MM.1S (cell line): ENCODE results near the gene PRKAR2B.

Experiments used
- DNase-seq: peaks from one replicate; pipeline ENCODE4 v3.0.0-alpha.2; 2015
- H2AFZ ChIP-seq: fragments of 300-600 bp; sonication (generic); 2 replicates; pipeline ENCODE4 v1.6.0; 2016; ENCODE audit warnings: antibody characterized with exemption, low read length
- H3F3A ChIP-seq: fragments of 300-600 bp; sonication (generic); 2 replicates; pipeline ENCODE4 v1.6.1; 2016; ENCODE audit warnings: mild to moderate bottlenecking, antibody characterized with exemption, low read length, moderate library complexity, mixed read lengths; ENCODE audit not compliant: insufficient read depth
- H3K27ac ChIP-seq: fragments of 300-600 bp; sonication (generic); 2 replicates; pipeline ENCODE4 v1.5.1; 2016; ENCODE audit warnings: mild to moderate bottlenecking, low read length
- H3K27me3 ChIP-seq: fragments of 300-600 bp; sonication (generic); replicated peaks from 2 replicates; pipeline ENCODE4 v1.6.0; 2016; ENCODE audit warnings: low read length; ENCODE audit not compliant: insufficient read depth
- H3K36me3 ChIP-seq: fragments of 300-600 bp; sonication (generic); replicated peaks from 2 replicates; pipeline ENCODE4 v1.6.1; 2016; ENCODE audit warnings: mild to moderate bottlenecking, low read length, mixed read lengths; ENCODE audit not compliant: insufficient read depth
- H3K4me1 ChIP-seq: fragments of 300-600 bp; sonication (generic); 2 replicates; pipeline ENCODE4 v1.6.1; 2016; ENCODE audit warnings: low read length, mixed read lengths
- H3K4me2 ChIP-seq: fragments of 300-600 bp; sonication (generic); 2 replicates; pipeline ENCODE4 v1.6.0; 2016; ENCODE audit warnings: low read depth, low read length
- H3K4me3 ChIP-seq: fragments of 300-600 bp; sonication (generic); 2 replicates; pipeline ENCODE4 v1.5.1; 2016; ENCODE audit warnings: low read length, mixed read lengths
- H3K79me2 ChIP-seq: fragments of 300-600 bp; sonication (generic); 2 replicates; pipeline ENCODE4 v1.6.1; 2016; ENCODE audit warnings: mixed run types, low read length, mixed read lengths
- H3K9ac ChIP-seq: fragments of 300-600 bp; sonication (generic); 2 replicates; pipeline ENCODE4 v1.6.1; 2016; ENCODE audit warnings: low read length, mixed read lengths
- H3K9me2 ChIP-seq: fragments of 300-600 bp; sonication (generic); replicated peaks from 2 replicates; pipeline ENCODE4 v1.6.1; 2016; ENCODE audit warnings: mild to moderate bottlenecking, low read length, mixed read lengths; ENCODE audit not compliant: insufficient read depth
- H3K9me3 ChIP-seq: fragments of 300-600 bp; sonication (generic); replicated peaks from 2 replicates; pipeline ENCODE4 v1.6.1; 2016; ENCODE audit warnings: mild to moderate bottlenecking, low read length, mixed read lengths; ENCODE audit not compliant: insufficient read depth
- H4K20me1 ChIP-seq: fragments of 300-600 bp; sonication (generic); 2 replicates; pipeline ENCODE4 v1.6.1; 2016; ENCODE audit warnings: mild to moderate bottlenecking, low read length, moderate library complexity, mixed read lengths; ENCODE audit not compliant: insufficient read depth
- EZH2 ChIP-seq: fragments of 300-600 bp; sonication (generic); optimal IDR thresholded peaks from 2 replicates; pipeline ENCODE3; 2017; ENCODE audit warnings: low read depth, mild to moderate bottlenecking, antibody characterized with exemption, low read length, mixed read lengths
- EZH2phosphoT487 ChIP-seq: fragments of 300-600 bp; sonication (generic); IDR thresholded peaks from 2 replicates; pipeline ENCODE4 v1.6.1; 2018; ENCODE audit warnings: antibody characterized with exemption, low read length
- TF ChIP-seq, protein P1 (sequence below): fragments of 300-600 bp; sonication (generic); IDR thresholded peaks from 2 replicates; pipeline ENCODE4 v1.5.1; 2016; ENCODE audit warnings: antibody characterized with exemption, low read length, mixed read lengths

The PRKAR2B gene

GRCh38 chr7:107203607-107204006, 159.1 kb downstream of the PRKAR2B start:
- Histone ChIP-seq H3F3A (no peaks in the 10 kb centered on the region), H3K4me3 (no peak overlapping the region), H4K20me1 (no peaks in the 10 kb centered on the region), H2AFZ (no peak overlapping the region), H3K9me3 (no peaks in the 10 kb centered on the region), H3K27me3 (no peaks in the 10 kb centered on the region), H3K4me2 (no peak overlapping the region), H3K79me2 (no peaks in the 10 kb centered on the region), H3K36me3 (0 out of 2 replicates have a peak, but pooled peaks cover 9% of the 10 kb centered on the region), H3K9me2 (no peaks in the 10 kb centered on the region), H3K9ac (no peak overlapping the region), H3K27ac (no peak overlapping the region), H3K4me1 (peaks cover 12% of the 10 kb centered on the region)
- TF ChIP-seq, protein P1, sequence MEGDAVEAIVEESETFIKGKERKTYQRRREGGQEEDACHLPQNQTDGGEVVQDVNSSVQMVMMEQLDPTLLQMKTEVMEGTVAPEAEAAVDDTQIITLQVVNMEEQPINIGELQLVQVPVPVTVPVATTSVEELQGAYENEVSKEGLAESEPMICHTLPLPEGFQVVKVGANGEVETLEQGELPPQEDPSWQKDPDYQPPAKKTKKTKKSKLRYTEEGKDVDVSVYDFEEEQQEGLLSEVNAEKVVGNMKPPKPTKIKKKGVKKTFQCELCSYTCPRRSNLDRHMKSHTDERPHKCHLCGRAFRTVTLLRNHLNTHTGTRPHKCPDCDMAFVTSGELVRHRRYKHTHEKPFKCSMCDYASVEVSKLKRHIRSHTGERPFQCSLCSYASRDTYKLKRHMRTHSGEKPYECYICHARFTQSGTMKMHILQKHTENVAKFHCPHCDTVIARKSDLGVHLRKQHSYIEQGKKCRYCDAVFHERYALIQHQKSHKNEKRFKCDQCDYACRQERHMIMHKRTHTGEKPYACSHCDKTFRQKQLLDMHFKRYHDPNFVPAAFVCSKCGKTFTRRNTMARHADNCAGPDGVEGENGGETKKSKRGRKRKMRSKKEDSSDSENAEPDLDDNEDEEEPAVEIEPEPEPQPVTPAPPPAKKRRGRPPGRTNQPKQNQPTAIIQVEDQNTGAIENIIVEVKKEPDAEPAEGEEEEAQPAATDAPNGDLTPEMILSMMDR = no peak
- no peak for TF ChIP-seq EZH2phosphoT487
- no peak for DNase-seq

DNA sequence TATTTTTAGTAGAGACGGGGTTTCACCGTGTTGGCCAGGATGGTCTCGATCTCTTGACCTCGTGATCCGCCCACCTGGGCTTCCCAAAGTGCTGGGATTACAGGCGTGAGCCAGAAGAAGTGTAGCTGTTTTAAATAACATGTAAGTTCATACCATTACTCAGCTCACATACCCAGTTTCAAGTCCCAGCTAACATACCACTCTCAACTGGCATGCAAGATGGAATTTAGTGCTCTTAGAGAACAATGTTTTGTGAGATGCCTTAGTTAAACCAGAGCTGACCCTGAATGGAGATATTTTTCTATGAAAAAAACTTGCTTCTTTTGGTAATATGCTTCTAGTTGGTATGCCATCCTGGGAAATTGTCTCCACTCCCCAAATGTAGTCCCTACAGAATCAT, 161.6 kb downstream of the PRKAR2B start:
- Histone ChIP-seq H3K27ac (no peak overlapping the region), H3K79me2 (no peaks in the 10 kb centered on the region), H4K20me1 (no peaks in the 10 kb centered on the region), H3K4me1 (peaks cover 13% of the 10 kb centered on the region), H3K9me2 (no peaks in the 10 kb centered on the region), H3K9ac (no peak overlapping the region), H3K36me3 (0 out of 2 replicates have a peak, but pooled peaks cover 9% of the 10 kb centered on the region), H3K27me3 (no peaks in the 10 kb centered on the region), H3F3A (no peaks in the 10 kb centered on the region), H3K9me3 (no peaks in the 10 kb centered on the region), H2AFZ (no peak overlapping the region), H3K4me3 (no peak overlapping the region), H3K4me2 (no peak overlapping the region)
- TF ChIP-seq, protein P1 = no peak
- no peak for TF ChIP-seq EZH2phosphoT487
- DNase-seq = no peak

DNA sequence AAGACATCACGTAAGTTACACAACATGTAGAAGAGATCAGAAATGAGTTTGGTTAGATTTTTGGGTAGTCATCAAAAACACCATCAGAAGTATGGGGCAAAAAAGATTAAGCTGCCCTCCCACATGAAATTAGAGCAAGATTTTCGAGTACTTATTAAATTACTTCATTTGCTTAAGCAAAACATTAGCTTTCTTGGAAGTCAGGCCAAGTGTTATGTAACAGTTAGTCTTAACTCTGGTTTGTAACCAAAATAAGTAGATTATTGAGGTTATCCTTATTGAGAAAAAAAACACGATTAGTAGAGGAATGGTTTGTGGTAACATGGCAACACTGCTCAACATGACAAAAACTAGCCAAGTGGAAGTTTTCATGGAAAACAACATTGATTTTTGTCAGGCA, 162.2 kb downstream of the PRKAR2B start:
- no peak overlapping the region for H3K4me3 ChIP-seq
- TF ChIP-seq, protein P1 = no peak
- TF ChIP-seq EZH2 = no peak
- H3K9me3 ChIP-seq = no peaks in the 10 kb centered on the region

More for the DNA sequence above, 162.2 kb downstream of the PRKAR2B start:
- H3K27me3 ChIP-seq = no peaks in the 10 kb centered on the region
- no peaks in the 10 kb centered on the region for H3K9me2 ChIP-seq
- peaks cover 13% of the 10 kb centered on the region for H3K4me1 ChIP-seq
- H3F3A ChIP-seq = no peaks in the 10 kb centered on the region
- H3K36me3 ChIP-seq = 0 out of 2 replicates have a peak, but pooled peaks cover 9% of the 10 kb centered on the region
- no peak overlapping the region for H3K4me2 ChIP-seq
- H3K79me2 ChIP-seq = no peaks in the 10 kb centered on the region
- H2AFZ ChIP-seq = no peak overlapping the region
- DNase-seq = no peak
- H4K20me1 ChIP-seq = no peaks in the 10 kb centered on the region
- no peak overlapping the region for H3K27ac ChIP-seq
- no peak overlapping the region for H3K9ac ChIP-seq
